ENCODE measurements around the gene ZNF280B. TPM values are rescaled to one million over a fixed set of nuclear protein-coding genes. Genes with fewer than 3 reads are reported as not detected.

ZNF280B gene
- total and polyA plus RNA-seq, 2 donors (not counting 1 experiment from before 2014, with no cell fraction given): 0.67 to 3.5 TPM

GRCh38 chr22:22552630-22553029, 44.1 kb upstream of the ZNF280B start:
- WGBS (ENCODE audit: insufficient coverage): 81% methylated on average over 4 of the region's 4 CpGs
- Histone ChIP-seq H3K4me3 (ENCODE audit: control extremely low read depth in 1 of 5, extremely low read depth in 1 of 5, insufficient read depth in 1 of 5, low read depth in 2 of 5, low read length in 4 of 5) (no peak overlapping the region), H2AFZ (ENCODE audit: insufficient read depth, low read depth, low read length, poor library complexity, severe bottlenecking) (no peak overlapping the region), H3K27me3 (replicated peaks in 1 of 4; ENCODE audit: control extremely low read depth in 1 of 4, control insufficient read depth in 3 of 4, insufficient read depth in 4 of 4, low read length in 3 of 4) (no peaks in the 10 kb centered on the region), H3K4me1 (ENCODE audit: control insufficient read depth in 2 of 2, insufficient read depth in 2 of 2, low read length in 2 of 2) (peaks cover 0 to 6% of the 10 kb centered on the region in 2 donors), H3K27ac (ENCODE audit: low read length in 2 of 2) (no peak overlapping the region), H3K9ac (ENCODE audit: low read length) (no peak overlapping the region), H3K4me2 (replicated peaks; ENCODE audit: low read depth, low read length, poor library complexity, severe bottlenecking) (no peak overlapping the region), H4K20me1 (ENCODE audit: control insufficient read depth, insufficient read depth, low read length, poor library complexity, severe bottlenecking) (no peaks in the 10 kb centered on the region), H3K9me3 (ENCODE audit: control extremely low read depth in 1 of 3, control insufficient read depth in 2 of 3, insufficient read depth in 1 of 3, low read length in 2 of 3) (peaks cover 0 to 8% (median 0%) of the 10 kb centered on the region in 3 donors), H3K36me3 (replicated peaks in 1 of 2; ENCODE audit: control extremely low read depth in 1 of 2, control insufficient read depth in 1 of 2, extremely low read depth in 1 of 2, insufficient read depth in 2 of 2, low read length in 1 of 2) (no peaks in the 10 kb centered on the region), H3K79me2 (ENCODE audit: control insufficient read depth, insufficient read depth, low read length) (no peaks in the 10 kb centered on the region)
- peaks cover 6% of the 10 kb centered on the region for H3K4me1 Mint-ChIP-seq
- intact Hi-C loops (cut with micrococcal nuclease): loop anchor here (1.0 kb wide), 1 partner anchor 121 kb away; no protein-coding TSS in a partner anchor
- ChIA-PET CTCF (interaction anchor here (0.9 to 1.7 kb wide), 7 partner anchors 9 to 345 kb away, joined by 3 to 7 read pairs (median 4); no protein-coding TSS in a partner anchor), POLR2A (no interaction called here)
- H3K4me3 Mint-ChIP-seq: no peak overlapping the region
- no peak for ATAC-seq (ENCODE audit: low read depth)
- H3K9me3 Mint-ChIP-seq (ENCODE audit: insufficient read depth): no peaks in the 10 kb centered on the region
- H3K27me3 Mint-ChIP-seq: no peaks in the 10 kb centered on the region
- DNase-seq: peak; percentile 28
- no peak overlapping the region for H3K27ac Mint-ChIP-seq
- TF ChIP-seq CTCF (IDR thresholded peaks at IDR 0.05) (no peak), EZH2 (IDR thresholded peaks at IDR 0.05; ENCODE audit: borderline replicate concordance, insufficient read depth, low read depth, low read length, poor library complexity, severe bottlenecking) (no peak)

GRCh38 chr22:22550789-22551434, 42.4 kb upstream of the ZNF280B start:
- Histone ChIP-seq H2AFZ (ENCODE audit: insufficient read depth, low read depth, low read length, poor library complexity, severe bottlenecking) (no peak overlapping the region), H3K27me3 (replicated peaks in 1 of 4; ENCODE audit: control extremely low read depth in 1 of 4, control insufficient read depth in 3 of 4, insufficient read depth in 4 of 4, low read length in 3 of 4) (no peaks in the 10 kb centered on the region), H3K4me2 (replicated peaks; ENCODE audit: low read depth, low read length, poor library complexity, severe bottlenecking) (no peak overlapping the region), H3K36me3 (replicated peaks in 1 of 2; ENCODE audit: control extremely low read depth in 1 of 2, control insufficient read depth in 1 of 2, extremely low read depth in 1 of 2, insufficient read depth in 2 of 2, low read length in 1 of 2) (no peaks in the 10 kb centered on the region), H3K4me1 (ENCODE audit: control insufficient read depth in 2 of 2, insufficient read depth in 2 of 2, low read length in 2 of 2) (peaks cover 0 to 12% of the 10 kb centered on the region in 2 donors), H3K79me2 (ENCODE audit: control insufficient read depth, insufficient read depth, low read length) (no peaks in the 10 kb centered on the region), H3K9ac (ENCODE audit: low read length) (no peak overlapping the region), H3K9me3 (ENCODE audit: control extremely low read depth in 1 of 3, control insufficient read depth in 2 of 3, insufficient read depth in 1 of 3, low read length in 2 of 3) (no peaks in the 10 kb centered on the region), H3K27ac (ENCODE audit: low read length in 2 of 2) (no peak overlapping the region), H4K20me1 (ENCODE audit: control insufficient read depth, insufficient read depth, low read length, poor library complexity, severe bottlenecking) (no peaks in the 10 kb centered on the region), H3K4me3 (ENCODE audit: control extremely low read depth in 1 of 5, extremely low read depth in 1 of 5, insufficient read depth in 1 of 5, low read depth in 2 of 5, low read length in 4 of 5) (no peak overlapping the region)
- H3K27me3 Mint-ChIP-seq: no peaks in the 10 kb centered on the region
- no peak overlapping the region for H3K4me3 Mint-ChIP-seq
- peaks cover 10% of the 10 kb centered on the region for H3K4me1 Mint-ChIP-seq
- ChIA-PET CTCF (interaction anchor here (1.5 kb wide), 1 partner anchor 119 kb away, joined by 3 read pairs; no protein-coding TSS in a partner anchor), POLR2A (no interaction called here)
- DNase-seq: no peak
- intact Hi-C loops (cut with micrococcal nuclease): no loop called here
- ATAC-seq (ENCODE audit: low read depth): no peak
- 95% methylated on average over 5 of the region's 8 CpGs for WGBS (ENCODE audit: insufficient coverage)
- TF ChIP-seq CTCF (IDR thresholded peaks at IDR 0.05): no peak
- no peak for TF ChIP-seq EZH2 (IDR thresholded peaks at IDR 0.05; ENCODE audit: borderline replicate concordance, insufficient read depth, low read depth, low read length, poor library complexity, severe bottlenecking)
- H3K9me3 Mint-ChIP-seq (ENCODE audit: insufficient read depth): no peaks in the 10 kb centered on the region
- H3K27ac Mint-ChIP-seq: no peak overlapping the region
